ENCODE measurements around the gene CLN6.

- TF ChIP-seq CTCF (IDR thresholded peaks at IDR 0.05; ENCODE audit: insufficient read depth, low read depth, low read length) (no peak), EZH2 (IDR thresholded peaks at IDR 0.05; ENCODE audit: insufficient read depth, low read length) (no peak)
These were observed 27.7 kb downstream of the CLN6 start for GRCh38 chr15:68201879-68202261.
